ENCODE measurements around the gene TMED4. TPM values are rescaled to one million over a fixed set of nuclear protein-coding genes. Genes with fewer than 3 reads are reported as not detected.

TMED4 gene
- total and polyA plus RNA-seq, 2 donors (not counting 3 experiments of a cell fraction or from before 2014, with no cell fraction given): 63.4 to 89.7 TPM

GRCh38 chr7:44559485-44559884 is 22.5 kb downstream of the TMED4 start:
- POLR2A ChIA-PET: no interaction called here
- no peaks in the 10 kb centered on the region for H3K27me3 ChIP-seq (ENCODE audit: control insufficient read depth in 2 of 2, insufficient read depth in 2 of 2, low read length in 2 of 2)
- no peaks in the 10 kb centered on the region for H4K20me1 ChIP-seq (replicated peaks; ENCODE audit: control insufficient read depth, extremely low read depth, insufficient read depth, low read length)
- TF ChIP-seq POLR2AphosphoS5 (IDR thresholded peaks at IDR 0.05; ENCODE audit: insufficient read depth, low read depth, low read length): no peak
- no peak for TF ChIP-seq JUN (IDR thresholded peaks at IDR 0.05; ENCODE audit: borderline replicate concordance, insufficient read depth, insufficient read length, low read depth)
- TF ChIP-seq MAX (IDR thresholded peaks at IDR 0.05; ENCODE audit: insufficient read depth, insufficient read length): no peak
- no peak for TF ChIP-seq POLR2A (IDR thresholded peaks at IDR 0.05; ENCODE audit: low read depth, low read length)
- H3K36me3 ChIP-seq (ENCODE audit: control insufficient read depth in 2 of 2, extremely low read depth in 1 of 2, insufficient read depth in 2 of 2, low read length in 2 of 2): peaks cover 0 to 5% of the 10 kb centered on the region in 2 experiments
- H3K4me2 ChIP-seq (ENCODE audit: insufficient read depth, low read length): no peak overlapping the region
- no peak overlapping the region for H3K4me3 ChIP-seq (replicated peaks in 1 of 3; ENCODE audit: insufficient read depth in 1 of 3, low read depth in 1 of 3, low read length in 3 of 3)
- DNase-seq (ENCODE audit: low read depth, low spot score) (no peak), FAIRE-seq (no peak)
- H2AFZ ChIP-seq (ENCODE audit: low read depth, low read length): no peak overlapping the region
- H3K4me1 ChIP-seq (ENCODE audit: control insufficient read depth, extremely low read depth, insufficient read depth, low read length): no peaks in the 10 kb centered on the region
- intact Hi-C loops (cut with micrococcal nuclease) (no loop called here), dilution Hi-C loops (cut with MboI; ENCODE audit: extremely low pct_ligation_motif_present, low sequenced_read_pairs) (no loop called here)
- no TSS peak for BruUV-seq (replicated peaks)
- H3K27ac ChIP-seq (ENCODE audit: insufficient read depth, low read depth, low read length): no peak overlapping the region
- CTCF ChIA-PET: no interaction called here
- H3K9me1 ChIP-seq (replicated peaks; ENCODE audit: control insufficient read depth, extremely low read depth, insufficient read depth, low read length): no peaks in the 10 kb centered on the region
- H3K9me3 ChIP-seq (replicated peaks; ENCODE audit: control insufficient read depth, insufficient read depth, low read length): no peaks in the 10 kb centered on the region
- no peaks in the 10 kb centered on the region for H3K79me2 ChIP-seq (ENCODE audit: control insufficient read depth, insufficient read depth, low read length)
- H3K9ac ChIP-seq (replicated peaks; ENCODE audit: extremely low read depth, insufficient read depth, low read length): no peak overlapping the region

- Histone ChIP-seq H3K4me1 (ENCODE audit: control insufficient read depth, extremely low read depth, insufficient read depth, low read length) (no peaks in the 10 kb centered on the region), H3K4me3 (replicated peaks in 1 of 3; ENCODE audit: insufficient read depth in 1 of 3, low read depth in 1 of 3, low read length in 3 of 3) (no peak overlapping the region), H3K79me2 (ENCODE audit: control insufficient read depth, insufficient read depth, low read length) (no peaks in the 10 kb centered on the region), H3K27me3 (ENCODE audit: control insufficient read depth in 2 of 2, insufficient read depth in 2 of 2, low read length in 2 of 2) (no peaks in the 10 kb centered on the region), H3K27ac (ENCODE audit: insufficient read depth, low read depth, low read length) (no peak overlapping the region), H3K9me3 (replicated peaks; ENCODE audit: control insufficient read depth, insufficient read depth, low read length) (no peaks in the 10 kb centered on the region), H3K4me2 (ENCODE audit: insufficient read depth, low read length) (no peak overlapping the region), H2AFZ (ENCODE audit: low read depth, low read length) (no peak overlapping the region), H3K9me1 (replicated peaks; ENCODE audit: control insufficient read depth, extremely low read depth, insufficient read depth, low read length) (no peaks in the 10 kb centered on the region), H3K9ac (replicated peaks; ENCODE audit: extremely low read depth, insufficient read depth, low read length) (no peak overlapping the region), H4K20me1 (replicated peaks; ENCODE audit: control insufficient read depth, extremely low read depth, insufficient read depth, low read length) (no peaks in the 10 kb centered on the region), H3K36me3 (ENCODE audit: control insufficient read depth in 2 of 2, extremely low read depth in 1 of 2, insufficient read depth in 2 of 2, low read length in 2 of 2) (no peaks in the 10 kb centered on the region)
- ChIA-PET CTCF (interaction anchor here (1.4 kb wide), 1 partner anchor 209 kb away, joined by 4 read pairs; no protein-coding TSS in a partner anchor), POLR2A (no interaction called here)
- TF ChIP-seq FOS (IDR thresholded peaks at IDR 0.05; ENCODE audit: borderline replicate concordance, insufficient read depth, low read length) (no peak), JUN (IDR thresholded peaks at IDR 0.05; ENCODE audit: borderline replicate concordance, insufficient read depth, insufficient read length, low read depth) (no peak), CTCF (IDR thresholded peaks at IDR 0.05; ENCODE audit: extremely low read depth in 1 of 2, insufficient read depth in 1 of 2, low read depth in 1 of 2, low read length in 2 of 2) (no peak), MAX (IDR thresholded peaks at IDR 0.05; ENCODE audit: insufficient read depth, insufficient read length) (no peak)
- intact Hi-C loops (cut with micrococcal nuclease) (no loop called here), dilution Hi-C loops (cut with MboI; ENCODE audit: extremely low pct_ligation_motif_present, low sequenced_read_pairs) (no loop called here)
- DNase-seq (ENCODE audit: low read depth, low spot score) (no peak), FAIRE-seq (no peak)
- no TSS peak for BruUV-seq (replicated peaks)
These were observed 24.5 kb downstream of the TMED4 start for GRCh38 chr7:44557485-44557884.
